ENCODE results near the gene TRAPPC3L. TPM values are rescaled to one million over a fixed set of nuclear protein-coding genes. Genes with fewer than 3 reads are reported as not detected.
"Not testable (repeated sequence)": the region's sequence is repeated elsewhere in the genome, so short reads cannot be mapped to it uniquely, and the experiment has no call there.

Gene TRAPPC3L
- total RNA-seq, 4 donors from 2014 or later: not detected

DNA sequence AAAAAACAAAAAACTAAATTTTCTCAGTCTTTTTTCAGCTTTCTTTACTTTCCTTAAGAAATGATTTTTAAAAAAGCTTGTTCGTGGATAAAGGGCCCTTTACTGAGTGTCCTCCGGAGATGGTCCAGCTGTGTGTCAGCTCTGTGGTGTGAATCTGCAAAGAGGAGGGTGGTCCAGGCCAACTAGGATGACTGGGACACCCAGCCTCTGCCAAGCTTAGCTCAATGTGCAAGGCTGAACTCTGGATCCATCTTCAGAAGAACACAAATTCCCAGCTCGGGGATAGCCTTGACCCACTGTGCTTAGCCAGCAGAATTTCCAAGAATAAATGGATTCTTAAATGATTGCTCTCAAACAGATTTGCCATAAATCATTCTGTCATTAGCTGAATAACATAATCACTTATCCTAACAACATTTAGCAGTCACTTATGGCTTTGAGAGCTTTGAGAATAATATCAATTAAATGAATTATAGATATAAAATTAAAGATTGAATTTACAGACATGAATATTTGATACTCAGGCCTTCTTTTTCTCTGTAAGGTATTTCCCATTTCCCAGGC, 48.3 kb downstream of the TRAPPC3L start:
- Histone ChIP-seq H3K27ac (no peak overlapping the region), H3K27me3 (no peaks in the 10 kb centered on the region), H3K4me3 (no peak overlapping the region), H3K9me3 (no peaks in the 10 kb centered on the region), H3K36me3 (no peaks in the 10 kb centered on the region), H3K4me1 (no peaks in the 10 kb centered on the region)
- no peak for TF ChIP-seq EP300 (IDR thresholded peaks at IDR 0.05)
- TF ChIP-seq, protein P1, sequence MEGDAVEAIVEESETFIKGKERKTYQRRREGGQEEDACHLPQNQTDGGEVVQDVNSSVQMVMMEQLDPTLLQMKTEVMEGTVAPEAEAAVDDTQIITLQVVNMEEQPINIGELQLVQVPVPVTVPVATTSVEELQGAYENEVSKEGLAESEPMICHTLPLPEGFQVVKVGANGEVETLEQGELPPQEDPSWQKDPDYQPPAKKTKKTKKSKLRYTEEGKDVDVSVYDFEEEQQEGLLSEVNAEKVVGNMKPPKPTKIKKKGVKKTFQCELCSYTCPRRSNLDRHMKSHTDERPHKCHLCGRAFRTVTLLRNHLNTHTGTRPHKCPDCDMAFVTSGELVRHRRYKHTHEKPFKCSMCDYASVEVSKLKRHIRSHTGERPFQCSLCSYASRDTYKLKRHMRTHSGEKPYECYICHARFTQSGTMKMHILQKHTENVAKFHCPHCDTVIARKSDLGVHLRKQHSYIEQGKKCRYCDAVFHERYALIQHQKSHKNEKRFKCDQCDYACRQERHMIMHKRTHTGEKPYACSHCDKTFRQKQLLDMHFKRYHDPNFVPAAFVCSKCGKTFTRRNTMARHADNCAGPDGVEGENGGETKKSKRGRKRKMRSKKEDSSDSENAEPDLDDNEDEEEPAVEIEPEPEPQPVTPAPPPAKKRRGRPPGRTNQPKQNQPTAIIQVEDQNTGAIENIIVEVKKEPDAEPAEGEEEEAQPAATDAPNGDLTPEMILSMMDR (IDR thresholded peaks at IDR 0.05): no peak
- no peak for TF ChIP-seq POLR2A (IDR thresholded peaks at IDR 0.05)
- no peak for TF ChIP-seq POLR2AphosphoS5 (IDR thresholded peaks at IDR 0.05)
- DNase-seq (ENCODE audit: low spot score in 2 of 2): no peak
- 58% methylated on average over 3 of the region's 3 CpGs for WGBS

DNA sequence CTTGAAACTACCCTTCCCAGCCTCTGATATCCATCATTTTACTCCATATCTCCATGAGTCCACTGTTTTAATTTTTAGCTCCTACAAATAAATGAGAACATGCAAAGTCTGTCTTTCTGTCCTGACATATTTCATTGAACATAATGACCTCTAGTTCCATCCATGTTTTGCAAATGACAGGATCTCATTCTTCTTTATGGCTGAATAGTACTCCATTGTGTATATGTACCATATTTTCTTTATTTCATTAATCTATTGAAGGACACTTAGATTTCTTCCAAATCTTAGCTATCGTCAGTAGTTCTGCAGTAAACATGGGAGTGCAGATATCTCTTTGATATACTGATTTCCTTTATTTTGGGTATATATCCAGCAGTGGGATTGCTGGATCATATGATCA, 50.3 kb downstream of the TRAPPC3L start:
- WGBS: 92% methylated on average over 1 of the region's 1 CpG
- not testable (repeated sequence) for DNase-seq (ENCODE audit: low spot score in 2 of 2); H3K27me3 ChIP-seq; H3K27ac ChIP-seq; H3K4me3 ChIP-seq; H3K36me3 ChIP-seq; H3K9me3 ChIP-seq; H3K4me1 ChIP-seq

DNA sequence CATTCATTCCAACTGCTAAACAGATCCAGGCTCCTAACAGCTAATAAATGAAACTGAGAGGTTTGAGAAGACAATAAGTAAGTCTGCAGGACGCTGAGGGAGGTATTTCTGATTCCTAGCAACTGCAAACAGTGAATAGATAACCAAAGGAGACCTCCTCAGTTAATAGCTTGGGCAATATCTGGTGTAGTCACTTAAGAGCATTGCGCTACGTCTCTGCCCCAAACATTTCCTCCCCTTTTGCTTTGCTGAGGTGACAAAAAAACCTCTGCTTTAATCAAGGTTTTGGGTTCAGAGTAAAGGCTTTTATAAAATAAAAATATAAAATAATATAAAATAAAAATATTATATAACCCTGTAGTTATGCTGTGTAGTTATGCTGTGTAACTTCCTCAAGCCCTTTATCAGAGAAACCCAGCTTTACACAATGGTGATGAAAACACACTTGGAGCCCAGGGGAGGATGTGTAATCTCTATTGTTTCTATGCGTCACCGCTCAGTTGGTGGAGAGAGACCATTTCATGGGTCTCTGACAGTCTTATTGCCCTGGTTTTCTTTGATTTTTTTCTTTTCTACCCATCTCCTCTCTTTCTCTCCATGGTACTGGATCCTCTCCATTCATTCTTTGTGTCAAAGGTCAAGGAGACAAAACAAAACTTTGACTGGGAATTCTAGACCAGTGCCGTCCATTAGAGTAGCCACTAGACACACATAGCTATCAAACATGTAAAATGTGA, 53.0 kb downstream of the TRAPPC3L start:
- TF ChIP-seq POLR2AphosphoS5 (IDR thresholded peaks at IDR 0.05): no peak
- TF ChIP-seq EP300 (IDR thresholded peaks at IDR 0.05): no peak
- TF ChIP-seq POLR2A (IDR thresholded peaks at IDR 0.05): no peak
- TF ChIP-seq, protein P1 (IDR thresholded peaks at IDR 0.05): no peak
- H3K27me3 ChIP-seq: no peaks in the 10 kb centered on the region
- H3K4me3 ChIP-seq: no peak overlapping the region
- 75% methylated on average over 6 of the region's 6 CpGs for WGBS
- no peaks in the 10 kb centered on the region for H3K4me1 ChIP-seq
- DNase-seq (ENCODE audit: low spot score in 2 of 2): no peak
- no peak overlapping the region for H3K27ac ChIP-seq
- H3K9me3 ChIP-seq: no peaks in the 10 kb centered on the region
- no peaks in the 10 kb centered on the region for H3K36me3 ChIP-seq

DNA sequence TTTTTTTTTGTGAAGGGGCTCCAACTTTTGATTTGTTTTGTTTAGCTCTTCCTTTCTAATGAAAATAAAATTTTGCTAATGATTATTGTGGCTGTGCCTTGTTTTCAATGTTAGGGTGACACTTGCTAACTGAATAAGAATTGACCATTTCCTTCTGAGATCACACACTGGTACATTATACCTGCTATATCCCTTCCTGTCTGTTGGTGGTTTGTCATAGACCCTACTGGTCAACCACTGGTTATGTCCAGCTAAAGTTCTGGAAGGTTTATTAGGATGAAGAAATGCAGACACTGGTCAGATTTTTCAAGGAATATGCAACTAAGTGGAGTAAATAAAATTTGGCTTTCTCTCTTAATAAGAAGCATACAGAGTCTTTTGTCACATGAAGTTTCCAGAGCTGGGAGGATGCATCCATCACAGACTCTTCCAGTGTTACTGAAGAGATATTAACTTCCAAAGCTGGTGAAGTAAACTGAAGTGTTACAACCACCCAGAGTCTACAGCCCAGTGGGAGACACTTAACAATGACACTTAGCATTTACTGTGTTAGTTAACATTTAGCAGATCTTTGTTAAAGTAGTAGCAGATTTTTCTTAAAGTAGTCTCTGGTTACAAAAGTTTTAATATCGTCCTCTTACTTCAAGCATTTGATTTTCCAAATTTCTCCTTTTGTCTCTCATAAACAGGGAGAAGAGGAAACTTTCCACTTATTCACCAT, 53.7 kb downstream of the TRAPPC3L start:
- H3K4me1 ChIP-seq: no peaks in the 10 kb centered on the region
- no peak overlapping the region for H3K27ac ChIP-seq
- TF ChIP-seq EP300 (IDR thresholded peaks at IDR 0.05) (no peak), POLR2A (IDR thresholded peaks at IDR 0.05) (no peak), POLR2AphosphoS5 (IDR thresholded peaks at IDR 0.05) (no peak)
- TF ChIP-seq, protein P1 (IDR thresholded peaks at IDR 0.05): no peak
- no peaks in the 10 kb centered on the region for H3K36me3 ChIP-seq
- no peak overlapping the region for H3K4me3 ChIP-seq
- WGBS: 61% methylated on average over 1 of the region's 1 CpG
- H3K27me3 ChIP-seq: no peaks in the 10 kb centered on the region
- no peaks in the 10 kb centered on the region for H3K9me3 ChIP-seq
- DNase-seq (ENCODE audit: low spot score in 2 of 2): no peak

DNA sequence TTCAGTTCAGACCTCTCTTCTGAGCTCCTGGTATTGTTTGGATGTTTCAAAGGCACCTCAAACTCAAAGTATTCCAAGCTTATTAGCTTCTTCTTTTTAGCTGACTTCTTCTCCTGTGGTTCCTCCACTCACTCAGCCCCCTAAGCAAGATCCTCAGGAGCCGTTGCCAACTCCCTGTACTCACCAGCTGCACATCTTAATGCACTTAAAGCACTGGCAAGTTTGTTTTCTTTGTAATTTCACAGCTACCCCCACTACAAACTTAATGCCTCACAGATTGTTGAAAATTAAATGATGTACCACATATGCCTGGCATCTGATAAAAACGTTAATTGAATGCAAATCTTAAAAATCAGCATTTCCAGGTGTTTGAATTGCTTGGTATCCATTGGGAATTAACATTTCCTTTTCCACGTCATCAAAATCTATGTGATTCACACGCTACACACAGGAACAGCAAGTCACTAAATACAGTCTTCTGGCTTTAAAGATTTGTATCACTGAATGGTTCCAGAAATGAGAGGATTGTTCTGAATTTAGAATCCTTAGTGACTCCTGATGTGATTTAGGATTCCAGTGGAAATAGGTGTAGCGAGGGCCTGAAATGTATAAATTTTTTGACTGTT, 59.8 kb downstream of the TRAPPC3L start:
- no peak for TF ChIP-seq POLR2A (IDR thresholded peaks at IDR 0.05)
- no peak overlapping the region for H3K4me3 ChIP-seq
- no peaks in the 10 kb centered on the region for H3K4me1 ChIP-seq
- DNase-seq (ENCODE audit: low spot score in 2 of 2): no peak
- no peaks in the 10 kb centered on the region for H3K36me3 ChIP-seq
- no peaks in the 10 kb centered on the region for H3K9me3 ChIP-seq
- no peaks in the 10 kb centered on the region for H3K27me3 ChIP-seq
- H3K27ac ChIP-seq: no peak overlapping the region
- 57% methylated on average over 5 of the region's 5 CpGs for WGBS

DNA sequence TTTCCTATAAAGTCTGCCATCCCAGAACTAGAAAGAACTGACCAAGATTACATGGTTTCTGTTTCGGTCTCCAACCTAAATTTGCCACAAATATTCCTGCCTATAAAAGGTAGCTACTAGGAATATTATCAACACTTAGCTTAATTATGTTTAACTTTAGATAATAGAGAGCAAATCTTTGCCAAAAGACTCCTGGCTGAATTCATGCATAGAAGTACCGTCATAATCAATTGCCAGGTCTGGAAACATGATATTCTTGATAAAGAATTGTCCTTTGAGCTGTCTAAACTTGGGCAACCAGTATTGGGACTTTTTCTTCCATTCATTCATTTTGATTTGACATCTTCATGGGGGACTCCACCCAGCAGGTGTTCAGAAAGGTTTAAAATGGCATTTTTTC, 61.9 kb downstream of the TRAPPC3L start:
- Histone ChIP-seq H3K9me3 (no peaks in the 10 kb centered on the region), H3K27ac (no peak overlapping the region), H3K36me3 (no peaks in the 10 kb centered on the region), H3K4me1 (no peaks in the 10 kb centered on the region), H3K27me3 (no peaks in the 10 kb centered on the region), H3K4me3 (no peak overlapping the region)
- WGBS: 53% methylated on average over 2 of the region's 2 CpGs
- TF ChIP-seq, protein P1 (IDR thresholded peaks at IDR 0.05): no peak
- TF ChIP-seq POLR2A (IDR thresholded peaks at IDR 0.05) (no peak), EP300 (IDR thresholded peaks at IDR 0.05) (no peak), POLR2AphosphoS5 (IDR thresholded peaks at IDR 0.05) (no peak)
- DNase-seq (ENCODE audit: low spot score in 2 of 2): no peak
